Left ventricle myocardium inferior (tissue), 1 donor: ENCODE measurements around the gene MPP2. TPM values are rescaled to one million over a fixed set of nuclear protein-coding genes. Genes with fewer than 3 reads are reported as not detected.
A peak's percentile ranks its signal among the peaks of the same experiment; 100 is the strongest.
"Not testable (repeated sequence)": the region's sequence is repeated elsewhere in the genome, so short reads cannot be mapped to it uniquely, and the experiment has no call there.

Experiments
- DNase-seq: peaks from one replicate; pipeline ENCODE4 v3.0.0-alpha.2; 2020
- H3K27ac ChIP-seq: fragments of 200-600 bp; replicated peaks from 2 replicates; pipeline ENCODE4 v1.8.0; 2021
- H3K27me3 ChIP-seq: fragments of 200-600 bp; 2 replicates; pipeline ENCODE4 v1.8.0; 2021; ENCODE audit warnings: low read depth
- H3K36me3 ChIP-seq: fragments of 200-600 bp; 2 replicates; pipeline ENCODE4 v1.8.0; 2021
- H3K4me1 ChIP-seq: fragments of 200-600 bp; 2 replicates; pipeline ENCODE4 v1.8.0; 2021
- H3K4me3 ChIP-seq: fragments of 200-600 bp; 2 replicates; pipeline ENCODE4 v1.8.0; 2021; ENCODE audit warnings: mild to moderate bottlenecking, moderate library complexity
- H3K9me3 ChIP-seq: fragments of 200-600 bp; replicated peaks from 2 replicates; pipeline ENCODE4 v1.8.0; 2021
- CTCF ChIP-seq: fragments of 200-600 bp; IDR thresholded peaks from 2 replicates; pipeline ENCODE4 v1.8.0; 2021; ENCODE audit warnings: antibody characterized with exemption, mild to moderate bottlenecking, borderline replicate concordance
- intact Hi-C: fragments of 100-400 bp; cut with micrococcal nuclease; formaldehyde crosslinking; loops from one replicate; pipeline ENCODE4 v1.11.0; 2022
- total RNA-seq: library from RNA; stranded (reverse); fragmentation: NEBNext Ultra II Directional; extraction: Animal tissue kit (Norgen Biotek cat#: 25700); gene quantifications from one replicate; pipeline ENCODE4 v1.2.1, GENCODE V29; 2021
- donor health status: DM: no; HTN: yes; CAD: no; lungs with severe emphysema.

Gene MPP2
- total RNA-seq, 1 donor from 2014 or later, result 12.1 TPM

GRCh38 chr17:43900858-43901754, 6.2 kb downstream of the MPP2 start:
- TF ChIP-seq CTCF, result no peak
- no peak overlapping the region for H3K27ac ChIP-seq
- H3K4me3 ChIP-seq, result peak overlapping the region; percentile 69

GRCh38 chr17:43900183-43900857, 7.0 kb downstream of the MPP2 start:
- H3K4me3 ChIP-seq, result peak overlapping the region; percentile 69
- intact Hi-C loops, result no loop called here
- TF ChIP-seq CTCF, result no peak
- H3K9me3 ChIP-seq, result no peaks in the 10 kb centered on the region
- peaks cover 24% of the 10 kb centered on the region for H3K4me1 ChIP-seq
- H3K27me3 ChIP-seq, result no peaks in the 10 kb centered on the region
- DNase-seq, result peak; percentile 87
- H3K36me3 ChIP-seq, result peaks cover 8% of the 10 kb centered on the region
- H3K27ac ChIP-seq, result no peak overlapping the region

More at GRCh38 chr17:43900858-43901754, 6.2 kb downstream of the MPP2 start:
- peaks cover 8% of the 10 kb centered on the region for H3K36me3 ChIP-seq
- no peak for DNase-seq
- H3K9me3 ChIP-seq, result no peaks in the 10 kb centered on the region
- intact Hi-C loops, result no loop called here
- no peaks in the 10 kb centered on the region for H3K27me3 ChIP-seq
- H3K4me1 ChIP-seq, result peaks cover 32% of the 10 kb centered on the region

- no peaks in the 10 kb centered on the region for H3K9me3 ChIP-seq
- H3K36me3 ChIP-seq, result peaks cover 8% of the 10 kb centered on the region
- DNase-seq, result no peak
- no peaks in the 10 kb centered on the region for H3K27me3 ChIP-seq
- no peak overlapping the region for H3K27ac ChIP-seq
- TF ChIP-seq CTCF, result no peak
- intact Hi-C loops, result no loop called here
- peaks cover 23% of the 10 kb centered on the region for H3K4me1 ChIP-seq
- no peak overlapping the region for H3K4me3 ChIP-seq
Measured at GRCh38 chr17:43898446-43898845, 8.9 kb downstream of the MPP2 start.

- H3K36me3 ChIP-seq, result peaks cover 8% of the 10 kb centered on the region
- intact Hi-C loops, result no loop called here
- TF ChIP-seq CTCF, result no peak
- no peak for DNase-seq
- no peak overlapping the region for H3K27ac ChIP-seq
- no peak overlapping the region for H3K4me3 ChIP-seq
- H3K4me1 ChIP-seq, result peaks cover 23% of the 10 kb centered on the region
- no peaks in the 10 kb centered on the region for H3K27me3 ChIP-seq
- no peaks in the 10 kb centered on the region for H3K9me3 ChIP-seq
Measured at GRCh38 chr17:43897831-43898230, 9.5 kb downstream of the MPP2 start.

DNA sequence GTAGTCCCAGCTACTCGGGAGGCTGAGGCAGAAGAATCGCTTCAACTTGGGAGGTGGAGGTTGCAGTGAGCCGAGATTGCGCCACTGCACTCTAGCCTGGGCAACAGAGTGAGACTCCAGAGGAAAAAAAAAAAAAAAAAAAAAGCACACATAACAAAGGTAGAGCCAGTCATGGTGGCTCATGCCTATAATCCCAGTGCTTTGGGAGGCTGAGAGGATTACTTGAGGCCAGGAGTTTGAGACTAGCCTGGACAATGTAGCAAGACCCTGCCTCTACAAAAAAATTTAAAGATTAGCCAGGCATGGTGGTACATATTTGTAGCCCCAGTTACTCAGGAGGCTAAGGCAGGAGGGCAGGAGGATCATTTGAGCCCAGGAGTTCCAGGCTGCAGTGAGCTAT, 12.8 kb downstream of the MPP2 start:
- H3K36me3 ChIP-seq, H3K27me3 ChIP-seq, H3K27ac ChIP-seq, intact Hi-C loops, DNase-seq, H3K4me1 ChIP-seq, H3K9me3 ChIP-seq, H3K4me3 ChIP-seq: not testable (repeated sequence)

DNA sequence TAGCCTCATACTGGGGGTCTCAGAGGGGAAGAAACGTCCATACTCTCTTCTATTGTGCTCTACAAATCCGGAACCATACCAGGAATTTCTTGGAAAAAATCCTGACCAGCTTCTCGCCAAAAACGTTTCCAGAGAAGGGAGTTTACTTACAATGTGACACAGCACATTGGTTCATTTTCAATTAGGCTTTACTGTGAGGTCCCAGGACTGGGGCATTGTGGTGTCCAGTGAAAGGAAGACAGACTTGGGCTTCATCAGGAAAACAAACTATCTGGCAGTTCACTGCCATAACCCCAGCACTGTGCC, 14.7 kb downstream of the MPP2 start:
- H3K9me3 ChIP-seq, result no peaks in the 10 kb centered on the region
- no peaks in the 10 kb centered on the region for H3K27me3 ChIP-seq
- H3K27ac ChIP-seq, result no peak overlapping the region
- no peak for TF ChIP-seq CTCF
- peaks cover 5% of the 10 kb centered on the region for H3K36me3 ChIP-seq
- no peak for DNase-seq
- H3K4me1 ChIP-seq, result no peaks in the 10 kb centered on the region
- intact Hi-C loops, result no loop called here
- no peak overlapping the region for H3K4me3 ChIP-seq
